Measurements from ENCODE around the gene SHANK3.

The SHANK3 gene

DNA sequence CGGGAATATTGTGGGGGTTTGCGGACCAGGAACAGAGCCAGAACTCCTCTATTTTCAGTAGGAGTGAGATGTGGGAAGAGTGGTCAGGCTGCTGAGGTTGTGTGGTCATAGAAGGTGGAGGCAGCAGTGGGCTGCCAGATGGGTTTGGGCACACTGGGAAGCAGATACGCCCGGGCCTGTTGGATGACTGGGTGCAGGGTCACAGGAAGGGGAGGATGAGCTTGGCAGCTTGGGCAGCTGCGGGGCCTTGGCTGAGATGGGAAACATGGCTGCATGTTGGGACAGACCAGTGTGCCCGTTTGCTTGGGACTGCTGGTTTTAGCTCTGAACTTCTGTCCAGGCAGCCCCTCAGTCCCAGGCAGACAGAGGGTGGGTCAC is 11.4 kb downstream of the SHANK3 start:
- Histone ChIP-seq H3K36me3 (ENCODE audit: control insufficient read depth in 1 of 2, insufficient read depth in 2 of 2, low read length in 2 of 2) (no peaks in the 10 kb centered on the region), H3K4me3 (ENCODE audit: low read depth in 1 of 2, low read length in 2 of 2) (no peak overlapping the region), H3K27ac (ENCODE audit: low read length) (no peak overlapping the region), H3K9me3 (ENCODE audit: control insufficient read depth in 1 of 2, low read length in 2 of 2) (no peaks in the 10 kb centered on the region), H3K4me1 (ENCODE audit: control insufficient read depth in 1 of 2, insufficient read depth in 2 of 2, low read length in 2 of 2) (peaks cover 0 to 2% of the 10 kb centered on the region in 2 donors), H3K27me3 (ENCODE audit: low read depth, low read length) (no peaks in the 10 kb centered on the region)

DNA sequence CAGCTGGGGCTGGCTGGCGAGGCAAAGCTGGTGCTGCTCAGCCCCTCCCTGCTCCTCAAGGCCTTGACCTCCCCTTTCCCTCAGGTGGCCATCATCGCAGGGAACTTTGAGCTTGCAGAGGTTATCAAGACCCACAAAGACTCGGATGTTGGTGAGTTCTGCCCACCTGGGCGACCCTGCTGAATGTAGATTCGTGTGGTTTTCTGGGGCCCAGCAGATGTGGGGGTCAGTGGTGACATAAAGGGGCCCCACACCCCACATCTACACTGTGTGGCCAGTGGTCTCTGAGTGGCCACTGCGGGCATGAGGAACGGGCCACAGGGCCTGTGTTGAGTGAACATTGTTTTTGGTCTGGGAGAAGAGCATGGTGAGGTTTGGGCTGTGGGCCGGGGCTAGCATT is 11.9 kb downstream of the SHANK3 start:
- H3K4me1 ChIP-seq (ENCODE audit: control insufficient read depth in 1 of 2, insufficient read depth in 2 of 2, low read length in 2 of 2) = no peaks in the 10 kb centered on the region
- H3K27ac ChIP-seq (ENCODE audit: low read length) = no peak overlapping the region
- H3K27me3 ChIP-seq (ENCODE audit: low read depth, low read length) = no peaks in the 10 kb centered on the region
- H3K4me3 ChIP-seq (ENCODE audit: low read depth in 1 of 2, low read length in 2 of 2) = no peak overlapping the region
- H3K36me3 ChIP-seq (ENCODE audit: control insufficient read depth in 1 of 2, insufficient read depth in 2 of 2, low read length in 2 of 2) = no peaks in the 10 kb centered on the region
- H3K9me3 ChIP-seq (ENCODE audit: control insufficient read depth in 1 of 2, low read length in 2 of 2) = no peaks in the 10 kb centered on the region

- H3K27me3 ChIP-seq (ENCODE audit: low read depth, low read length) = no peaks in the 10 kb centered on the region
- no peaks in the 10 kb centered on the region for H3K36me3 ChIP-seq (ENCODE audit: control insufficient read depth in 1 of 2, insufficient read depth in 2 of 2, low read length in 2 of 2)
- no peak overlapping the region for H3K4me3 ChIP-seq (ENCODE audit: low read depth in 1 of 2, low read length in 2 of 2)
- H3K27ac ChIP-seq (ENCODE audit: low read length) = no peak overlapping the region
- no peaks in the 10 kb centered on the region for H3K9me3 ChIP-seq (ENCODE audit: control insufficient read depth in 1 of 2, low read length in 2 of 2)
- no peaks in the 10 kb centered on the region for H3K4me1 ChIP-seq (ENCODE audit: control insufficient read depth in 1 of 2, insufficient read depth in 2 of 2, low read length in 2 of 2)
Observed at GRCh38 chr22:50684986-50685385, 12.4 kb downstream of the SHANK3 start.

- Histone ChIP-seq H3K4me1 (ENCODE audit: control insufficient read depth in 1 of 2, insufficient read depth in 2 of 2, low read length in 2 of 2) (no peaks in the 10 kb centered on the region), H3K27ac (ENCODE audit: low read length) (no peak overlapping the region), H3K27me3 (ENCODE audit: low read depth, low read length) (no peaks in the 10 kb centered on the region), H3K9me3 (ENCODE audit: control insufficient read depth in 1 of 2, low read length in 2 of 2) (no peaks in the 10 kb centered on the region), H3K4me3 (ENCODE audit: low read depth in 1 of 2, low read length in 2 of 2) (no peak overlapping the region), H3K36me3 (ENCODE audit: control insufficient read depth in 1 of 2, insufficient read depth in 2 of 2, low read length in 2 of 2) (no peaks in the 10 kb centered on the region)
Observed at GRCh38 chr22:50686794-50687193, 14.2 kb downstream of the SHANK3 start.

DNA sequence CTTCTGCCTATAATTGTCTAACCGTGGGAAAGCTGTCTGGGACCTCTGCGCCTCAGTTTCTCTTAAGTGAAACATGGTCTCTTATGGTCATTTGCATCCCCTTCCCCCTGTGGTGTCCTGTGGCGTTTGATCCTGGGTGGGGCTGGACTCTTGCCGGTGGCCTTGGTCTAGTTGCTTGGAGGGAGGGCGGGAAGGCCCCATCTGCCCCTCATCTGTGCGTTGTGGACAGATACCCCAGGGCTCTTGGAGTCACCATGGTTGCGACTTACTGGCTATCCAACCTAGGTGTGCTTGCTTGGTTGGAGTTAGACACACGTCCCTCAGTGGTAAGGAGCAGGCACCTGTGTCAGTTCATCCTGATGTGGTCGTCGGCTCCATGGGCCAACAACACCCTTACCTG is 15.2 kb downstream of the SHANK3 start:
- no peak overlapping the region for H3K4me3 ChIP-seq (ENCODE audit: low read depth in 1 of 2, low read length in 2 of 2)
- no peaks in the 10 kb centered on the region for H3K27me3 ChIP-seq (ENCODE audit: low read depth, low read length)
- H3K4me1 ChIP-seq (ENCODE audit: control insufficient read depth in 1 of 2, insufficient read depth in 2 of 2, low read length in 2 of 2) = no peaks in the 10 kb centered on the region
- H3K27ac ChIP-seq (ENCODE audit: low read length) = no peak overlapping the region
- no peaks in the 10 kb centered on the region for H3K36me3 ChIP-seq (ENCODE audit: control insufficient read depth in 1 of 2, insufficient read depth in 2 of 2, low read length in 2 of 2)
- no peaks in the 10 kb centered on the region for H3K9me3 ChIP-seq (ENCODE audit: control insufficient read depth in 1 of 2, low read length in 2 of 2)

GRCh38 chr22:50688448-50688847 is 15.8 kb downstream of the SHANK3 start:
- no peaks in the 10 kb centered on the region for H3K36me3 ChIP-seq (ENCODE audit: control insufficient read depth in 1 of 2, insufficient read depth in 2 of 2, low read length in 2 of 2)
- no peak overlapping the region for H3K4me3 ChIP-seq (ENCODE audit: low read depth in 1 of 2, low read length in 2 of 2)
- no peaks in the 10 kb centered on the region for H3K9me3 ChIP-seq (ENCODE audit: control insufficient read depth in 1 of 2, low read length in 2 of 2)
- no peak overlapping the region for H3K27ac ChIP-seq (ENCODE audit: low read length)
- no peaks in the 10 kb centered on the region for H3K27me3 ChIP-seq (ENCODE audit: low read depth, low read length)
- H3K4me1 ChIP-seq (ENCODE audit: control insufficient read depth in 1 of 2, insufficient read depth in 2 of 2, low read length in 2 of 2) = no peaks in the 10 kb centered on the region

DNA sequence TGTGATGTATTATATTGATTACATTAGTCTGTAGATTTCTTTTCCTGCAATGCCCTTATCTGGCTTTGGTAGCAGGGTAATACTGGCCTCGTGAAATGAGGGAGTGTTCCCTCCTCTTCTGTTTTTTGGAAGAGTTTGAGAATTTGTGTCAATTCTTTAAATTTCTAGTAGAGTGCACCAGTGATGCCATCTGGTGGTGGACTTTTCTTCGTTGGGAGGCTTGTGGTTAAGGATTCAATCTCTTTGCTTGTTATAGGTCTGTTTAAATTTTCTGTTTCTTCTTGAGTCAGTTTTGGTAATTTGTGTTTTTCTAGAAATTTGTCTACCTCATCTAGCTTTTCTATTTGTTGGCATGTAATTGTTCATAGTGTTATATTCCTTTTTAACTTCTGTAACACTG is 18.9 kb downstream of the SHANK3 start:
- Histone ChIP-seq H3K4me3 (ENCODE audit: low read depth in 1 of 2, low read length in 2 of 2) (no peak overlapping the region), H3K36me3 (ENCODE audit: control insufficient read depth in 1 of 2, insufficient read depth in 2 of 2, low read length in 2 of 2) (no peaks in the 10 kb centered on the region), H3K27ac (ENCODE audit: low read length) (no peak overlapping the region), H3K4me1 (ENCODE audit: control insufficient read depth in 1 of 2, insufficient read depth in 2 of 2, low read length in 2 of 2) (peaks cover 0 to 6% of the 10 kb centered on the region in 2 donors), H3K27me3 (ENCODE audit: low read depth, low read length) (no peaks in the 10 kb centered on the region), H3K9me3 (ENCODE audit: control insufficient read depth in 1 of 2, low read length in 2 of 2) (no peaks in the 10 kb centered on the region)

DNA sequence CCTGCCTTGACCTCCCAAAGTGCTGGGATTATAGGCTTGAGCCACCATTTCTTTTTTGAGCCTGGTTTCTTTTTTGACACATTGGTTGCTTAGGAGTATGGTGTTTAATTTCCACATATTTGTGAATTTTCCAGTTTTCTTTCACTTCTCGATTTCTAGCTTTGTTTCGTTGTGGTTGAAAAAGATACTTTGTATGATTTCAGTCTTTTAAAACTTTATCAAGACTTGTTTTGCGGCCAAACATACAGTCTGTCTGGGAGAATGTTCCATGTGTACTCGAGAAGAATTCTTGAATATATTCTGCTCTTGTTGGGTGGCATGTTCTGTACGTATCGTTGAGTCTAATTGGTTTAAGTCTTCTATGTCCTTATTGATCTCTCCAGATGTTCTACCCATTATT is 20.8 kb downstream of the SHANK3 start:
- no peaks in the 10 kb centered on the region for H3K9me3 ChIP-seq (ENCODE audit: control insufficient read depth in 1 of 2, low read length in 2 of 2)
- no peaks in the 10 kb centered on the region for H3K36me3 ChIP-seq (ENCODE audit: control insufficient read depth in 1 of 2, insufficient read depth in 2 of 2, low read length in 2 of 2)
- H3K27ac ChIP-seq (ENCODE audit: low read length) = no peak overlapping the region
- peaks cover 0 to 15% of the 10 kb centered on the region in 2 donors for H3K4me1 ChIP-seq (ENCODE audit: control insufficient read depth in 1 of 2, insufficient read depth in 2 of 2, low read length in 2 of 2)
- H3K27me3 ChIP-seq (ENCODE audit: low read depth, low read length) = no peaks in the 10 kb centered on the region
- H3K4me3 ChIP-seq (ENCODE audit: low read depth in 1 of 2, low read length in 2 of 2) = no peak overlapping the region

GRCh38 chr22:50694099-50694605 is 21.5 kb downstream of the SHANK3 start:
- H3K9me3 ChIP-seq (ENCODE audit: control insufficient read depth in 1 of 2, low read length in 2 of 2) = no peaks in the 10 kb centered on the region
- no peaks in the 10 kb centered on the region for H3K36me3 ChIP-seq (ENCODE audit: control insufficient read depth in 1 of 2, insufficient read depth in 2 of 2, low read length in 2 of 2)
- H3K4me1 ChIP-seq (ENCODE audit: control insufficient read depth in 1 of 2, insufficient read depth in 2 of 2, low read length in 2 of 2) = peaks cover 0 to 15% of the 10 kb centered on the region in 2 donors
- no peaks in the 10 kb centered on the region for H3K27me3 ChIP-seq (ENCODE audit: low read depth, low read length)
- H3K27ac ChIP-seq (ENCODE audit: low read length) = no peak overlapping the region
- H3K4me3 ChIP-seq (ENCODE audit: low read depth in 1 of 2, low read length in 2 of 2) = no peak overlapping the region

- H3K36me3 ChIP-seq (ENCODE audit: control insufficient read depth in 1 of 2, insufficient read depth in 2 of 2, low read length in 2 of 2) = no peaks in the 10 kb centered on the region
- no peak overlapping the region for H3K4me3 ChIP-seq (ENCODE audit: low read depth in 1 of 2, low read length in 2 of 2)
- H3K27ac ChIP-seq (ENCODE audit: low read length) = no peak overlapping the region
- no peaks in the 10 kb centered on the region for H3K27me3 ChIP-seq (ENCODE audit: low read depth, low read length)
- H3K4me1 ChIP-seq (ENCODE audit: control insufficient read depth in 1 of 2, insufficient read depth in 2 of 2, low read length in 2 of 2) = peaks cover 0 to 15% of the 10 kb centered on the region in 2 donors
- no peaks in the 10 kb centered on the region for H3K9me3 ChIP-seq (ENCODE audit: control insufficient read depth in 1 of 2, low read length in 2 of 2)
Observed at GRCh38 chr22:50694766-50695420, 22.3 kb downstream of the SHANK3 start.

GRCh38 chr22:50695421-50696250 is 23.0 kb downstream of the SHANK3 start:
- Histone ChIP-seq H3K9me3 (ENCODE audit: control insufficient read depth in 1 of 2, low read length in 2 of 2) (no peaks in the 10 kb centered on the region), H3K4me3 (ENCODE audit: low read depth in 1 of 2, low read length in 2 of 2) (no peak overlapping the region), H3K27me3 (ENCODE audit: low read depth, low read length) (no peaks in the 10 kb centered on the region), H3K4me1 (ENCODE audit: control insufficient read depth in 1 of 2, insufficient read depth in 2 of 2, low read length in 2 of 2) (peaks cover 0 to 15% of the 10 kb centered on the region in 2 donors), H3K27ac (ENCODE audit: low read length) (no peak overlapping the region), H3K36me3 (ENCODE audit: control insufficient read depth in 1 of 2, insufficient read depth in 2 of 2, low read length in 2 of 2) (no peaks in the 10 kb centered on the region)
